T1000 (cell line): ENCODE measurements around the gene KICS2.
"Not testable (repeated sequence)": the region's sequence is repeated elsewhere in the genome, so short reads cannot be mapped to it uniquely, and the experiment has no call there.

Source experiments
- DNase-seq: peaks from one replicate; lab custom pipeline; 2025; ENCODE audit warnings: mixed read lengths; lab: John Stamatoyannopoulos, UW

The KICS2 gene

GRCh38 chr12:64222009-64222765, at the start of gene KICS2:
Gene KICS2 (minus strand): TSS chr12:64222296. CDS start chr12:64222237, 59 bp downstream.
- DNase-seq: peak; percentile 92

- no peak for DNase-seq
Measured at GRCh38 chr12:64270411-64270810, 48.3 kb upstream of the KICS2 start.

GRCh38 chr12:64269161-64269560, 47.1 kb upstream of the KICS2 start:
- no peak for DNase-seq

- no peak for DNase-seq
Measured at GRCh38 chr12:64268409-64268808, 46.3 kb upstream of the KICS2 start.

- DNase-seq: no peak
Measured at GRCh38 chr12:64265839-64266238, 43.7 kb upstream of the KICS2 start.

- DNase-seq: no peak
Measured at GRCh38 chr12:64261813-64262212, 39.7 kb upstream of the KICS2 start.

GRCh38 chr12:64258576-64258975, 36.5 kb upstream of the KICS2 start:
- no peak for DNase-seq

GRCh38 chr12:64256166-64256800, 34.2 kb upstream of the KICS2 start:
- DNase-seq: no peak

GRCh38 chr12:64255249-64255648, 33.2 kb upstream of the KICS2 start:
- no peak for DNase-seq

GRCh38 chr12:64253356-64253755, 31.3 kb upstream of the KICS2 start:
- no peak for DNase-seq

- DNase-seq: no peak
Measured at GRCh38 chr12:64252681-64253080, 30.6 kb upstream of the KICS2 start.

- no peak for DNase-seq
Measured at GRCh38 chr12:64243809-64244208, 21.7 kb upstream of the KICS2 start.

- DNase-seq: no peak
Measured at GRCh38 chr12:64240781-64241180, 18.7 kb upstream of the KICS2 start.

GRCh38 chr12:64237382-64237781, 15.3 kb upstream of the KICS2 start:
- DNase-seq: no peak

GRCh38 chr12:64236549-64236948, 14.5 kb upstream of the KICS2 start:
- no peak for DNase-seq

- DNase-seq: no peak
Measured at GRCh38 chr12:64232196-64232595, 10.1 kb upstream of the KICS2 start.

GRCh38 chr12:64229796-64230195, 7.7 kb upstream of the KICS2 start:
- DNase-seq: no peak

- DNase-seq: no peak
Measured at GRCh38 chr12:64229240-64229639, 7.1 kb upstream of the KICS2 start.

GRCh38 chr12:64225626-64226025, 3.5 kb upstream of the KICS2 start:
- DNase-seq: no peak

GRCh38 chr12:64221651-64222008, 466 bp downstream of the KICS2 start:
- DNase-seq: peak; percentile 69

GRCh38 chr12:64220046-64220445, 2.0 kb downstream of the KICS2 start:
- no peak for DNase-seq

- DNase-seq: no peak
Measured at GRCh38 chr12:64219145-64219544, 3.0 kb downstream of the KICS2 start.

GRCh38 chr12:64218597-64218996, 3.5 kb downstream of the KICS2 start:
- DNase-seq: no peak

GRCh38 chr12:64217643-64218042, 4.5 kb downstream of the KICS2 start:
- not testable (repeated sequence) for DNase-seq
